Measurements from ENCODE around the gene CLECL1. TPM values are rescaled to one million over a fixed set of nuclear protein-coding genes. Genes with fewer than 3 reads are reported as not detected.

Gene CLECL1
- total and polyA plus RNA-seq, 2 of the 13 experiments (the other 11 are each of a cell fraction or from before 2014, with no cell fraction given) = not detected

DNA sequence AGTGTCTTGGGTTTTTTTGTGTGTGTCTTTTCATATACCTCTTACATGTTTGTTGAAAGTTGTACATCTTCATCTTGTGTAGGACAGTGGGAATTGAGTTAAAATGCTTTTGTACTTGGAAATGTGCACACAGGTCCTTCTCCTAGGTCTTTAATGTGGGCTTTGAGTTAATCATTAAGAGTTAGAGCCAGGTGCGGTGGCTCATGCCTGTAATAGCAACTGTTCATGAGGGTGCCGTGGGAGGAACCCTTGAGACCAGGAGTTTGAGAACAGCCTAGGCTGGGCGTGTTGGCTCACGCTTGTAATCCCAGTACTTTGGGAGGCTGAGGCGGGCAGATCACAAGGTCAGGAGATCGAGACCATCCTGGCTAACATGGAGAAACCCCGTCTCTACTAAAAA is 13.9 kb downstream of the CLECL1 start (continued):
- TF ChIP-seq, protein P1, sequence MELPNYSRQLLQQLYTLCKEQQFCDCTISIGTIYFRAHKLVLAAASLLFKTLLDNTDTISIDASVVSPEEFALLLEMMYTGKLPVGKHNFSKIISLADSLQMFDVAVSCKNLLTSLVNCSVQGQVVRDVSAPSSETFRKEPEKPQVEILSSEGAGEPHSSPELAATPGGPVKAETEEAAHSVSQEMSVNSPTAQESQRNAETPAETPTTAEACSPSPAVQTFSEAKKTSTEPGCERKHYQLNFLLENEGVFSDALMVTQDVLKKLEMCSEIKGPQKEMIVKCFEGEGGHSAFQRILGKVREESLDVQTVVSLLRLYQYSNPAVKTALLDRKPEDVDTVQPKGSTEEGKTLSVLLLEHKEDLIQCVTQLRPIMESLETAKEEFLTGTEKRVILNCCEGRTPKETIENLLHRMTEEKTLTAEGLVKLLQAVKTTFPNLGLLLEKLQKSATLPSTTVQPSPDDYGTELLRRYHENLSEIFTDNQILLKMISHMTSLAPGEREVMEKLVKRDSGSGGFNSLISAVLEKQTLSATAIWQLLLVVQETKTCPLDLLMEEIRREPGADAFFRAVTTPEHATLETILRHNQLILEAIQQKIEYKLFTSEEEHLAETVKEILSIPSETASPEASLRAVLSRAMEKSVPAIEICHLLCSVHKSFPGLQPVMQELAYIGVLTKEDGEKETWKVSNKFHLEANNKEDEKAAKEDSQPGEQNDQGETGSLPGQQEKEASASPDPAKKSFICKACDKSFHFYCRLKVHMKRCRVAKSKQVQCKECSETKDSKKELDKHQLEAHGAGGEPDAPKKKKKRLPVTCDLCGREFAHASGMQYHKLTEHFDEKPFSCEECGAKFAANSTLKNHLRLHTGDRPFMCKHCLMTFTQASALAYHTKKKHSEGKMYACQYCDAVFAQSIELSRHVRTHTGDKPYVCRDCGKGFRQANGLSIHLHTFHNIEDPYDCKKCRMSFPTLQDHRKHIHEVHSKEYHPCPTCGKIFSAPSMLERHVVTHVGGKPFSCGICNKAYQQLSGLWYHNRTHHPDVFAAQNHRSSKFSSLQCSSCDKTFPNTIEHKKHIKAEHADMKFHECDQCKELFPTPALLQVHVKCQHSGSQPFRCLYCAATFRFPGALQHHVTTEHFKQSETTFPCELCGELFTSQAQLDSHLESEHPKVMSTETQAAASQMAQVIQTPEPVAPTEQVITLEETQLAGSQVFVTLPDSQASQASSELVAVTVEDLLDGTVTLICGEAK (IDR thresholded peaks at IDR 0.05) = no peak
- TF ChIP-seq, protein P1 (CRISPR knock-in tag; IDR thresholded peaks at IDR 0.05) = no peak
- no peak for TF ChIP-seq ARNTL (CRISPR knock-in tag; IDR thresholded peaks at IDR 0.05)
- TF ChIP-seq, protein P2, sequence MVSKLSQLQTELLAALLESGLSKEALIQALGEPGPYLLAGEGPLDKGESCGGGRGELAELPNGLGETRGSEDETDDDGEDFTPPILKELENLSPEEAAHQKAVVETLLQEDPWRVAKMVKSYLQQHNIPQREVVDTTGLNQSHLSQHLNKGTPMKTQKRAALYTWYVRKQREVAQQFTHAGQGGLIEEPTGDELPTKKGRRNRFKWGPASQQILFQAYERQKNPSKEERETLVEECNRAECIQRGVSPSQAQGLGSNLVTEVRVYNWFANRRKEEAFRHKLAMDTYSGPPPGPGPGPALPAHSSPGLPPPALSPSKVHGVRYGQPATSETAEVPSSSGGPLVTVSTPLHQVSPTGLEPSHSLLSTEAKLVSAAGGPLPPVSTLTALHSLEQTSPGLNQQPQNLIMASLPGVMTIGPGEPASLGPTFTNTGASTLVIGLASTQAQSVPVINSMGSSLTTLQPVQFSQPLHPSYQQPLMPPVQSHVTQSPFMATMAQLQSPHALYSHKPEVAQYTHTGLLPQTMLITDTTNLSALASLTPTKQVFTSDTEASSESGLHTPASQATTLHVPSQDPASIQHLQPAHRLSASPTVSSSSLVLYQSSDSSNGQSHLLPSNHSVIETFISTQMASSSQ (IDR thresholded peaks at IDR 0.05; ENCODE audit: low read depth) = peak; percentile 40; the same call in 1 of the 2 replicates
- TF ChIP-seq, protein P2 (CRISPR knock-in tag; IDR thresholded peaks at IDR 0.05; ENCODE audit: borderline replicate concordance) = no peak
- TF ChIP-seq IRF2 (CRISPR knock-in tag; IDR thresholded peaks at IDR 0.05) = no peak
- TF ChIP-seq PAX8 (CRISPR knock-in tag; IDR thresholded peaks at IDR 0.05; ENCODE audit: borderline replicate concordance) = no peak
- no peak for TF ChIP-seq ZFY (CRISPR knock-in tag; IDR thresholded peaks at IDR 0.05)
- no peak for TF ChIP-seq ZNF547 (CRISPR knock-in tag; IDR thresholded peaks at IDR 0.05)

Data from HepG2 (cell line).